Activated CD4-positive, alpha-beta T cell treated with anti-CD3 and anti-CD28 coated beads, Interleukin-2, amount 10 ng/mL, durations not matched to agents 24 days and 14 days (primary cell): Measurements from ENCODE around the gene ICE1. TPM values are rescaled to one million over a fixed set of nuclear protein-coding genes. Genes with fewer than 3 reads are reported as not detected.

ENCODE experiments used
- DNase-seq: peaks from one replicate; pipeline ENCODE4 v3.0.0; 2022
- H3K27ac Mint-ChIP-seq: one replicate; pipeline ENCODE4 v1.8.0; 2022; ENCODE audit warnings: mild to moderate bottlenecking, mixed read lengths
- H3K27me3 Mint-ChIP-seq: one replicate; pipeline ENCODE4 v1.8.0; 2022; ENCODE audit warnings: mixed read lengths
- H3K36me3 Mint-ChIP-seq: one replicate; pipeline ENCODE4 v1.8.0; 2022; ENCODE audit warnings: low read depth, mild to moderate bottlenecking, mixed read lengths
- H3K4me1 Mint-ChIP-seq: one replicate; pipeline ENCODE4 v1.8.0; 2021; ENCODE audit warnings: mixed read lengths
- H3K4me3 Mint-ChIP-seq: one replicate; pipeline ENCODE4 v1.8.0; 2022; ENCODE audit warnings: mild to moderate bottlenecking, moderate library complexity, mixed read lengths
- H3K9me3 Mint-ChIP-seq: one replicate; pipeline ENCODE4 v1.8.0; 2021; ENCODE audit warnings: mixed read lengths
- intact Hi-C: fragments of 100-400 bp; cut with micrococcal nuclease; formaldehyde crosslinking; loops from one replicate; pipeline ENCODE4 v1.15.1; 2023
- total RNA-seq: library from RNA; stranded (reverse); gene quantifications from 2 replicates; pipeline ENCODE4 v1.2.3, GENCODE V29; 2022

The ICE1 gene
- total RNA-seq, 1 donor from 2014 or later, result 36.9 TPM

DNA sequence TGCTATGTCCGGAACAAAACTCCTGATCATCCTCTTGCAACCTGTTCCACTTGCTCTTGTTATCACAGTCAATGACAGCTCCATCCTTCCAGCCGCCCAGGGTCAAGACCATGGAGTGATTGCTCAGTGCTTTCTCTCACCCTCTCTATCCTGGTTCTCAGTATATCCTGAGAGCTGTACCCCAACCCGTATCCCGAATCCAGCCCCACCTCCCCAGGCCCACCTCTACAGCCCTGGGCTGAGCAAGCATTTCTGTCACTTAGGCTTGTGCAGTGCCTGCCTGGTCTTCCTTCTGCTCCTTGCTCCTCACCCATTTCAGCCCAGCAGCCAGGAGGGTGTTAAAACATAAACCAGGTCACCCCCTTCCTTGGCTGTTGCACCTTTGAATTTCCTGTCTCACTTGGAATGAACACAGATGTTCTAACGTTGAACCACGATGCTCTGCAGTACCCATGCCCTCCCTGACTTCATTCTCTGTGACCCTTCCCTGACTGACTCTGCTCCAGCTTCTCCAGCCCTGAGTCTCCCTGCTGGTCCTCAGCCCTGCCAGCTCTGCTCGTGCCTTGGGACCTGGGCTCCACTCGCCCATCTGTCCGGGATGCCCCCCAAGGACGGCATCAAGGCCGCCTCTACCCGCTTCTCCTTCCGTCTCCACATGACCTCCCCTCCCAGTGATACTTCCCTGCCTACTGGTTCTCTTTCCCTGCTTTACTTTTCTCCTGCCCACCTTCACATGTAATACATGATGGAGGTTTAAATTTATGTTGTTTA, 110.0 kb downstream of the ICE1 start:
- intact Hi-C loops, result no loop called here
- no peak overlapping the region for H3K27ac Mint-ChIP-seq
- H3K4me1 Mint-ChIP-seq, result no peaks in the 10 kb centered on the region

DNA sequence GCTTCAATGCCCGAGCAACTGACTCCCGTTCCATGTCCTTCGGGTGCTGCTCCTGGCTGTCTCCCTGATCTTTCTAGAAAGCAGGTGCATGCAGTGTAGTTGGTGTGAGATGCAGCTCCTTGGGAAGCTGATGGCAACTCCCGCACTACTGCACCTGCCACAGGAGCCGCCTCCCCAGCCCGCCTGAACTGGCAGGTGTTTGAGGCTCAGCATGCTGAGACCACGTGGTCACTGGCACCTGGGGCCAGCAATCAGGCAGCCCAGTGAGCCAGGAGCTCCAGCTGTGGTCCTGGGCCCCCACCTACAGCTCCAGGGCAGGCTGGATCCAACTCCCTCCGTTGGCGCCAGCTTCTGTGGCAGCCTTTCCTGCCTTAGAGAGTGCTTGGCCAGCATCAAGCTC, 111.5 kb downstream of the ICE1 start:
- peaks cover 5% of the 10 kb centered on the region for H3K27me3 Mint-ChIP-seq
- DNase-seq, result no peak
- no peaks in the 10 kb centered on the region for H3K4me1 Mint-ChIP-seq
- H3K4me3 Mint-ChIP-seq, result no peak overlapping the region
- peaks cover under 1% of the 10 kb centered on the region for H3K36me3 Mint-ChIP-seq
- H3K27ac Mint-ChIP-seq, result no peak overlapping the region
- intact Hi-C loops, result no loop called here
- H3K9me3 Mint-ChIP-seq, result peaks cover 8% of the 10 kb centered on the region

More for the DNA sequence above, 110.0 kb downstream of the ICE1 start:
- Mint-ChIP-seq H3K9me3 (peaks cover 10% of the 10 kb centered on the region), H3K27me3 (peaks cover 5% of the 10 kb centered on the region), H3K36me3 (peaks cover 2% of the 10 kb centered on the region), H3K4me3 (no peak overlapping the region)
- no peak for DNase-seq

DNA sequence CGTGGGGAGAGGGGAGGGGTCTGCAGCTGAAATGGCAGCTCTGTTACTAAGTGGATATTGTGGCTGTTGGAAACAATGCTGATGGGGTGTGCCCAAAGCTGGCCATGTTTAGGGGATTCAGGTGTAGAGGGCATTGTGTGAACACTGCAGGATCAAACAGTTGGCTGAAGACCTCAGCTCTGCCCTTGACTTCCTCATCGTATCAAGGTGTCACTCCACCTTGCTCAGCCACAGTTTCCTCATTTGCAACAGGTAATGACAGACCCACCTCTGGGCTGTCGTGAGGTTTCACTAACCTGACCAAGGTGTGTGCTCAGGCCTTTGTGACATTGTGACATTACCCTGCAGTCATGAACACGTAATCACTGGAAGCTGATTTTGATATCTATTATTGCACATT, 111.9 kb downstream of the ICE1 start:
- H3K36me3 Mint-ChIP-seq, result no peaks in the 10 kb centered on the region
- no peak for DNase-seq
- intact Hi-C loops, result no loop called here
- H3K4me3 Mint-ChIP-seq, result no peak overlapping the region
- H3K27ac Mint-ChIP-seq, result no peak overlapping the region
- peaks cover 5% of the 10 kb centered on the region for H3K27me3 Mint-ChIP-seq
- no peaks in the 10 kb centered on the region for H3K4me1 Mint-ChIP-seq
- peaks cover 6% of the 10 kb centered on the region for H3K9me3 Mint-ChIP-seq

DNA sequence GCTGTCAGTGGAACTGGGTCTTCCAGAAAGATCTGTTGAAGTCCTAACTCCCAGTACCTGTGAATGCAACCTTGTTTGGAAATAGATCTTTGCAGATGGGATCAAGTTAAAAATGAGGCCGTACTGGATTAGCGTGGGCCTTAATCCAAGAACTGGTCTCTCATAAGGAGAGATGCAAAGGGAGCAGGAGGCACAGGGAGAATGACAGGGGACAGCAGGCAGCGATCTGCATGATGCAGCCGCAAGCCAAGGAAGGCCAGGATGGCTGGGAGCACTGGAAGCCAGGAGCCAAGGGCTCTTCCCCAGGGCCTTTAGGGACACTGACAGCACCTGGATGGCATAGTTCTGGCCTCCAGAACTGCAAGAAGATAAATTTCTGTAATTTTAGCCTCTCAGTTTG, 114.4 kb downstream of the ICE1 start:
- Mint-ChIP-seq H3K27me3 (no peaks in the 10 kb centered on the region), H3K4me1 (no peaks in the 10 kb centered on the region), H3K27ac (no peak overlapping the region), H3K9me3 (peaks cover 5% of the 10 kb centered on the region), H3K36me3 (no peaks in the 10 kb centered on the region), H3K4me3 (no peak overlapping the region)
- no peak for DNase-seq
- intact Hi-C loops, result no loop called here

DNA sequence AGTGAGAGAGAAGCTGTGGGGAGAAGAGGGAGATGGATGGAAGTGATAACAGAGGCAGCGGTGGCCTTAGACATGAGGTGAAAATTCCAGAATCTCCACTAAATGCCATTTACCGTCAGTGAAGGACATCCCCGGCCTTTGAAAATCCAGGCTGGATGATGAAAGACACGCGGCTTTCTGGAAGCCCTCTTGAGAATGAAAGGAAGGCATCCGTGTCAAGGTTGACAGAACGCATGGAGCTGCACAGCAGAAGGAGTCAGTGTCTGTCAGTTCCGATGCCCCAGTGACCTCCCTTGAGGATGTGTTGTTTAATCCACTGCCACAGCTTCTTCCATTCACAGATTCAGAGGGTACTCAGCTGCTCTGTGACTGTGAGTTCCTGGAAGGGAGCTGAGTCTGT, 114.9 kb downstream of the ICE1 start:
- Mint-ChIP-seq H3K36me3 (no peaks in the 10 kb centered on the region), H3K27ac (no peak overlapping the region), H3K4me1 (no peaks in the 10 kb centered on the region), H3K9me3 (peaks cover 5% of the 10 kb centered on the region), H3K27me3 (no peaks in the 10 kb centered on the region), H3K4me3 (no peak overlapping the region)
- intact Hi-C loops, result no loop called here
- no peak for DNase-seq

DNA sequence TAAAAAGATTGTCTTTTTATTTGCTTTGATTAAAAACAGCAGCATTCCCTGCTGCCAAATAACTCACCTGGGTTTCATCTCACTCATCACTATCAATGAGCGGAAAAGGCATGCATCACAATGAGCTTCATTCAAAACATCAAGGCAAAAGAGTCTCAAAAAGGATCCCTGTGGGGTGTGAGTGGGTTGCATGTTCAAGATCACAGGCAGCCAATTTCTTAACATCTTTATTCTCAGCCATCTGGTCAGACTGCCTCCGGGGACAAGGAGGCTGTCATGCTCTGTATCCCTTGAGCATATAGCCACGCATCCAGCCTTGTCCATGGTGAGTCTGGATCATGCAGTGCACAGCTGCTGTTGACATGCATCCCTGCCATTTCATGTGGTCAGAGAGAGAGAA, 117.1 kb downstream of the ICE1 start:
- Mint-ChIP-seq H3K9me3 (peaks cover 5% of the 10 kb centered on the region), H3K4me3 (no peak overlapping the region), H3K27me3 (peaks cover 3% of the 10 kb centered on the region), H3K27ac (no peak overlapping the region), H3K36me3 (no peaks in the 10 kb centered on the region), H3K4me1 (no peaks in the 10 kb centered on the region)
- no peak for DNase-seq
- intact Hi-C loops, result no loop called here
